ENCODE data around the gene KCNK5.

- TF ChIP-seq CTCF (IDR thresholded peaks at IDR 0.05; ENCODE audit: insufficient read depth, low read length, poor library complexity, severe bottlenecking) (no peak), EZH2phosphoT487 (conservative IDR thresholded peaks at IDR 0.05; ENCODE audit: low read length) (no peak)
Measured at GRCh38 chr6:39143238-39143930, 85.9 kb downstream of the KCNK5 start.
